ENCODE results near the gene PLCL2. TPM values are rescaled to one million over a fixed set of nuclear protein-coding genes. Genes with fewer than 3 reads are reported as not detected.

The PLCL2 gene
- total RNA-seq, 1 donor from 2014 or later, result 2.5 TPM

DNA sequence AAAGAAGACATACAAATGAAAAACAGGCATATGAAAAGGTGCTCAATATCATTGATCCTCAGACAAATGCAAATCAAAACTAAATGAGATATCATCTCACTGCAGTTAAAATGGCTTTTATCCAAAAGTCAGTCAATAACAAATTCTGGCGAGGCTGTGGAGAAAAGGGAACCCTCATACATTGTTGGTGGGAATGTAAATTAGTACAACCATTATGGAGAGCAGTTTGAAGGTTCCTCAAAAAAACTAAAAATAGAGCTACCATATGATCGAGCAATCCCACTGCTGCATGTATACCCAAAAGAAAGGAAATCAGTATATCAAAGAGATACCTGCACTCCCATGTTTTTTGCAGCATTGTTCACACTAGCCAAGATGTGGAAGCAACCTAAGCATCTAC, 165.8 kb downstream of the PLCL2 start:
- no peaks in the 10 kb centered on the region for H3K36me3 ChIP-seq (ENCODE audit: control insufficient read depth, insufficient read depth, low read length)
- TF ChIP-seq, protein P1, sequence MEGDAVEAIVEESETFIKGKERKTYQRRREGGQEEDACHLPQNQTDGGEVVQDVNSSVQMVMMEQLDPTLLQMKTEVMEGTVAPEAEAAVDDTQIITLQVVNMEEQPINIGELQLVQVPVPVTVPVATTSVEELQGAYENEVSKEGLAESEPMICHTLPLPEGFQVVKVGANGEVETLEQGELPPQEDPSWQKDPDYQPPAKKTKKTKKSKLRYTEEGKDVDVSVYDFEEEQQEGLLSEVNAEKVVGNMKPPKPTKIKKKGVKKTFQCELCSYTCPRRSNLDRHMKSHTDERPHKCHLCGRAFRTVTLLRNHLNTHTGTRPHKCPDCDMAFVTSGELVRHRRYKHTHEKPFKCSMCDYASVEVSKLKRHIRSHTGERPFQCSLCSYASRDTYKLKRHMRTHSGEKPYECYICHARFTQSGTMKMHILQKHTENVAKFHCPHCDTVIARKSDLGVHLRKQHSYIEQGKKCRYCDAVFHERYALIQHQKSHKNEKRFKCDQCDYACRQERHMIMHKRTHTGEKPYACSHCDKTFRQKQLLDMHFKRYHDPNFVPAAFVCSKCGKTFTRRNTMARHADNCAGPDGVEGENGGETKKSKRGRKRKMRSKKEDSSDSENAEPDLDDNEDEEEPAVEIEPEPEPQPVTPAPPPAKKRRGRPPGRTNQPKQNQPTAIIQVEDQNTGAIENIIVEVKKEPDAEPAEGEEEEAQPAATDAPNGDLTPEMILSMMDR (IDR thresholded peaks at IDR 0.05; ENCODE audit: insufficient read depth, low read length, poor library complexity, severe bottlenecking), result no peak
- H3K27me3 ChIP-seq (ENCODE audit: control insufficient read depth, insufficient read depth, low read length), result no peaks in the 10 kb centered on the region

DNA sequence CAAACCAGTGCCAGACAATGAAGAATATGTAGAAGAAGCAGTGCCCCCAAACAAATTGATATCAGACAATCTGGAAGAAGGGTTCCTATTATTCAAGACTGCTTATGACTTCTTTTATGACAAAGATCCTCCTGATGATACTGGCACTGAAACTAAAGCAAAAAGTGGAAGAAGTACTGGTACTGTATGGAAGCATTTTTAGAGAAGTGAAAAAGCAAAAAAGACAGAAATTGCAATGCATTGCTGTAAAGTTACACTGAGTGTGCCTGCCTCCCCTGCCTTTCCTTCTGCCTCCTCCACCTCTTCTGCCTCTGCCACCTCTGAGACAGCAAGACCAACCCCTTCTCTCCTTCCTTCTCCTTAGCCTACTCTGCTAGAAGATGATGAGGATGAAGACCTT, 167.6 kb downstream of the PLCL2 start:
- Histone ChIP-seq H3K27me3 (ENCODE audit: control insufficient read depth, insufficient read depth, low read length) (no peaks in the 10 kb centered on the region), H3K36me3 (ENCODE audit: control insufficient read depth, insufficient read depth, low read length) (no peaks in the 10 kb centered on the region), H3K4me3 (ENCODE audit: low read depth, low read length) (no peak overlapping the region)
- TF ChIP-seq, protein P1 (IDR thresholded peaks at IDR 0.05; ENCODE audit: insufficient read depth, low read length, poor library complexity, severe bottlenecking), result no peak
- DNase-seq (ENCODE audit: low read depth), result no peak

More for the DNA sequence above, 165.8 kb downstream of the PLCL2 start:
- no peak overlapping the region for H3K4me3 ChIP-seq (ENCODE audit: low read depth, low read length)
- DNase-seq (ENCODE audit: low read depth), result no peak

DNA sequence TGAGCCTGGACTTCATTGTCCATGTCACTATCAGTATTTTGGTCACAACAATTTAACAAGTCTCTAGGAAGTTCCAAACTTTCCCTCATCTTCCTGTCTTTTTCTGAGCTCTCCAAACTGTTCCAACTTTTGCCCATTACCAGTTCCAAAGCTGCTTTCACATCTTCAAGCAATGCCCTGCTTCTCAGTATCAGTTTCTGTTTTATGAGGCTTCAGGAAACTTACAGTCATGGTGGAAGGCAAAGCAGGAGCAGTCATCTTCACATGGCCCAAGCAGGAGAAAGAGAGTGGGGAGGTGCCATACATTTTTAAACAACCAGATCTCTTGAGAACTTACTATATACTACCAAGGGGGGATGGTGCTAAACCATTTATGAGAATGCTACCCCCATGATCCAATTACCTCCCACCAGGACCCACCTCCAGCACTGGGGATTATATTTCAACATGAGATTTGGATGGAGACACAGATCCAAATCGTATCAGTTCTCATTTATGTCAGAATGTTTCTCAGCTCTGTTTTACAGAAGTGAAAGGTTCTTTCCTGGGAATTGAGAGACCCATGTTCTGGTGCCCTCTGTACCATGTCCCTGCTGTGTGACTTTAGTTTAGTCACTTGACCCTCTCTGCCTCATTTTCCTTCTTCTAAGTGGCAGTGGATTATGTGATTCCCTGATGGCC, 169.7 kb downstream of the PLCL2 start:
- H3K27me3 ChIP-seq (ENCODE audit: control insufficient read depth, insufficient read depth, low read length), result no peaks in the 10 kb centered on the region
- no peak overlapping the region for H3K4me3 ChIP-seq (ENCODE audit: low read depth, low read length)
- H3K36me3 ChIP-seq (ENCODE audit: control insufficient read depth, insufficient read depth, low read length), result no peaks in the 10 kb centered on the region
- DNase-seq (ENCODE audit: low read depth), result no peak
- TF ChIP-seq, protein P1 (IDR thresholded peaks at IDR 0.05; ENCODE audit: insufficient read depth, low read length, poor library complexity, severe bottlenecking), result no peak

DNA sequence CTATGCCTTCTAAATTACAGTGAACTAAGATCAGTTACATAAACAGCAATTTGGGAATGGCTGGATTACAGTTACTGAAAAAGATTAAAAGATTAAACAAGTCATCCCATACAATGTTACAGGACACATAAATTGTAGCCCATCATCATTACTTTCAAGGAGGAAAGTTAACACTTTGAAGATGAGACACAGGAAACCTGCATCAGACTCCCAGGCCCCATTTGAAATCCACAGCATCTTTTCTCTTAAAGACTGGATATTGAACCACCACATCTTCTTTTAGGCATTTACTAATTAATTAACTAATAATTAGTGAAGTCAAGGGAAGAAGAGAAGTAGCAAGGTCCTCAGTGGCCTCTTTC, 170.2 kb downstream of the PLCL2 start:
- H3K4me3 ChIP-seq (ENCODE audit: low read depth, low read length), result no peak overlapping the region
- no peaks in the 10 kb centered on the region for H3K36me3 ChIP-seq (ENCODE audit: control insufficient read depth, insufficient read depth, low read length)
- no peaks in the 10 kb centered on the region for H3K27me3 ChIP-seq (ENCODE audit: control insufficient read depth, insufficient read depth, low read length)
- DNase-seq (ENCODE audit: low read depth), result no peak
- TF ChIP-seq, protein P1 (IDR thresholded peaks at IDR 0.05; ENCODE audit: insufficient read depth, low read length, poor library complexity, severe bottlenecking), result no peak

DNA sequence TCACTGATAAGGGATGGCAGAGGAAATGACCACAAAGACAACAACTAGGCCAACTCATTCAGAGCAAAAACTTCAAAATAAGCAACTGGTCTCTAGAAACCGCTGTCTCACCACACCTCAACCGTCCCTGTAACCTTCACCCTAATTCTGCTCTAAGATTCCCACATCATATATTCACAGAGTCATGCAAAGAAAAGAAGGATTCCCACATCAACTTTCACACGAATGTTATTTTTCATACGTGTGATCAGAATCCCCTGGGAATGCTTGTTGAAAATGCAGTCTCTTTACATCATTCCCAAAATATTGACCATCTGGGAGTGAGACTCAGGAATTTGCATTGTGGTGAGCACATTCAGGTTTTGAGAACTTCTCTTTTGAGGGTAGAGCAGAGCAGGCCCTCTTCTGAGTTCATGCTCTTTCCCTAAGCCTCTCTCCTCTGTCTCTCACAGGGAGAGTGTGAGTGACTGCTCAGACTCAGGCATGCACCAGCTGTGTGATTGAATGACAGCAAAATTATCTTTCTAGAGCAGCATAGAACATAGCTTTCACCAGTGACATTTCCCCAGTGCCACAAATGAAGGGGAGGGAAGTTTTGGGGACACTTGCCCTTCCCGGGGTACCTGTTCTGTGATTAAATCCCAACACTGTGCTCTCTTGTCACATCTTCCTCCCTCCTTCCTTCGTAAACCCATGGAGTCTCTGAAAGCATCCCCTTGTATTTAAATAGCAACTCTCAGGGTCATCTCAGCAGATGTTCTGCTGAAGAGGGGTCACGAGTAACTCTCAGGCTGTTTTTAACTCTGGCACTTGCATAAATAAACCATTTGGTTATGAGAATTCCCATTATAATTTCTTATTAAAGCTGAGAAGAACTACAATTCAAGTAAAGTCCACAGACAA, 170.9 kb downstream of the PLCL2 start:
- Histone ChIP-seq H3K4me3 (ENCODE audit: low read depth, low read length) (no peak overlapping the region), H3K27me3 (ENCODE audit: control insufficient read depth, insufficient read depth, low read length) (no peaks in the 10 kb centered on the region), H3K36me3 (ENCODE audit: control insufficient read depth, insufficient read depth, low read length) (no peaks in the 10 kb centered on the region)
- TF ChIP-seq, protein P1 (IDR thresholded peaks at IDR 0.05; ENCODE audit: insufficient read depth, low read length, poor library complexity, severe bottlenecking), result no peak
- DNase-seq (ENCODE audit: low read depth), result no peak
